HS-5 (cell line): ENCODE results near the gene PTGIR.

Source experiments
- DNase-seq: peaks from one replicate; pipeline ENCODE4 v3.0.0-alpha.2; 2012; ENCODE audit warnings: low read depth

Gene PTGIR

GRCh38 chr19:46616631-46617322, 8.1 kb downstream of the PTGIR start:
- no peak for DNase-seq

GRCh38 chr19:46615966-46616365, 8.9 kb downstream of the PTGIR start:
- DNase-seq, result no peak

GRCh38 chr19:46614114-46614722, 10.7 kb downstream of the PTGIR start:
- peak; percentile 38 for DNase-seq

- DNase-seq, result no peak
Observed at GRCh38 chr19:46613525-46613924, 11.4 kb downstream of the PTGIR start.

GRCh38 chr19:46611776-46612175, 13.1 kb downstream of the PTGIR start:
- DNase-seq, result no peak

GRCh38 chr19:46610851-46611770, 13.8 kb downstream of the PTGIR start:
- DNase-seq, result no peak

GRCh38 chr19:46610413-46610775, 14.5 kb downstream of the PTGIR start:
- no peak for DNase-seq

GRCh38 chr19:46609511-46610412, 15.1 kb downstream of the PTGIR start:
- no peak for DNase-seq

- no peak for DNase-seq
Observed at GRCh38 chr19:46608581-46609345, 16.1 kb downstream of the PTGIR start.

GRCh38 chr19:46608178-46608577, 16.7 kb downstream of the PTGIR start:
- DNase-seq, result no peak

GRCh38 chr19:46607448-46607841, 17.4 kb downstream of the PTGIR start:
- DNase-seq, result no peak

- DNase-seq, result no peak
Observed at GRCh38 chr19:46606681-46607447, 18.0 kb downstream of the PTGIR start.

GRCh38 chr19:46606019-46606418, 18.9 kb downstream of the PTGIR start:
- DNase-seq, result no peak

- DNase-seq, result no peak
Observed at GRCh38 chr19:46605356-46605821, 19.5 kb downstream of the PTGIR start.

GRCh38 chr19:46604781-46605355, 20.0 kb downstream of the PTGIR start:
- DNase-seq, result no peak

GRCh38 chr19:46603752-46604231, 21.1 kb downstream of the PTGIR start:
- DNase-seq, result no peak

GRCh38 chr19:46603195-46603637, 21.7 kb downstream of the PTGIR start:
- DNase-seq, result no peak

- no peak for DNase-seq
Observed at GRCh38 chr19:46602392-46603194, 22.3 kb downstream of the PTGIR start.
